Fibroblast of lung (primary cell): ENCODE results near the gene C6orf136. TPM values are rescaled to one million over a fixed set of nuclear protein-coding genes. Genes with fewer than 3 reads are reported as not detected.

ENCODE experiments used
- DNase-seq, 2 donors: peaks; one replicate each; pipeline versions ENCODE4 v3.0.0 to v3.0.0-alpha.2; 2010; ENCODE audit warnings: low read depth in 2 of 2
- H2AFZ ChIP-seq: 2 replicates; pipeline ENCODE4 v1.5.1; 2012; ENCODE audit warnings: low read length, control low read depth, inconsistent platforms
- H3K27ac ChIP-seq: 2 replicates; pipeline ENCODE4 v1.5.1; 2011; ENCODE audit warnings: low read length, control low read depth; ENCODE audit not compliant: insufficient read depth
- H3K27me3 ChIP-seq: 2 replicates; pipeline ENCODE4 v1.5.1; 2011; ENCODE audit warnings: mild to moderate bottlenecking, low read length; ENCODE audit not compliant: control insufficient read depth, insufficient read depth
- H3K36me3 ChIP-seq: 2 replicates; pipeline ENCODE4 v1.5.1; 2011; ENCODE audit warnings: low read length; ENCODE audit not compliant: control insufficient read depth, insufficient read depth
- H3K4me1 ChIP-seq: 2 replicates; pipeline ENCODE4 v1.5.1; 2011; ENCODE audit warnings: low read length; ENCODE audit not compliant: control insufficient read depth, insufficient read depth; ENCODE audit errors: extremely low read depth
- H3K4me2 ChIP-seq: 2 replicates; pipeline ENCODE4 v1.5.1; 2011; ENCODE audit warnings: low read length, control low read depth; ENCODE audit not compliant: insufficient read depth; ENCODE audit errors: extremely low read depth
- H3K4me3 ChIP-seq, 4 experiments: fragments of 200-600 bp in 1 of 4; sonication (generic) in 1 of 4; replicated peaks in 1 of 4; 2 replicates each; pipeline ENCODE4 v1.5.1; 2011 to 2016; ENCODE audit warnings: low read length in 4 of 4, low read depth in 3 of 4, mild to moderate bottlenecking in 3 of 4, control low read depth in 2 of 4, inconsistent platforms in 1 of 4, mixed read lengths in 1 of 4; ENCODE audit not compliant: insufficient read depth in 1 of 4; ENCODE audit errors: control extremely low read depth in 1 of 4
- H3K79me2 ChIP-seq: 2 replicates; pipeline ENCODE4 v1.5.1; 2012; ENCODE audit warnings: mild to moderate bottlenecking, low read length, inconsistent platforms; ENCODE audit not compliant: control insufficient read depth, insufficient read depth
- H3K9ac ChIP-seq: 2 replicates; pipeline ENCODE4 v1.5.1; 2011; ENCODE audit warnings: mild to moderate bottlenecking, low read length, control low read depth; ENCODE audit not compliant: insufficient read depth
- H3K9me3 ChIP-seq: 2 replicates; pipeline ENCODE4 v1.5.1; 2012; ENCODE audit warnings: low read depth, low read length; ENCODE audit not compliant: control insufficient read depth, insufficient read depth
- H4K20me1 ChIP-seq: 2 replicates; pipeline ENCODE4 v1.5.1; 2011; ENCODE audit warnings: low read length; ENCODE audit not compliant: control insufficient read depth, insufficient read depth; ENCODE audit errors: extremely low read depth
- EZH2 ChIP-seq: IDR thresholded peaks from 2 replicates; pipeline ENCODE4 v1.5.1; 2012; ENCODE audit warnings: low read length, control low read depth, mild to moderate bottlenecking; ENCODE audit errors: missing control alignments
- polyA plus RNA-seq, 2 donors: library from polyadenylated mRNA; depleted of rRNA in 1 of 2; stranded (reverse) in 1 of 2; unstranded in 1 of 2; fragments of >200 nt; gene quantifications; 2 replicates each; pipeline ENCODE4 v1.2.1, GENCODE V29; 2011 to 2012; ENCODE audit warnings: missing spikeins in 1 of 2
- total RNA-seq: library from RNA; depleted of rRNA; stranded (reverse); fragments of >200 nt; gene quantifications from 2 replicates; pipeline ENCODE4 v1.2.1, GENCODE V29; 2014
- TF ChIP-seq, protein P1 (sequence below), 2 donors: IDR thresholded peaks in 1 of 2; conservative IDR thresholded peaks in 1 of 2; 1 replicate in 1 of 2; 2 replicates in 1 of 2; pipeline ENCODE4 v1.5.1; 2011 to 2012; ENCODE audit warnings: low read length in 2 of 2, control low read depth in 1 of 2, inconsistent platforms in 1 of 2, low read depth in 1 of 2, mild to moderate bottlenecking in 1 of 2

The C6orf136 gene
- total and polyA plus RNA-seq, 2 donors (not counting 1 experiment from before 2014, with no cell fraction given), result 2.5 to 3.6 TPM

DNA sequence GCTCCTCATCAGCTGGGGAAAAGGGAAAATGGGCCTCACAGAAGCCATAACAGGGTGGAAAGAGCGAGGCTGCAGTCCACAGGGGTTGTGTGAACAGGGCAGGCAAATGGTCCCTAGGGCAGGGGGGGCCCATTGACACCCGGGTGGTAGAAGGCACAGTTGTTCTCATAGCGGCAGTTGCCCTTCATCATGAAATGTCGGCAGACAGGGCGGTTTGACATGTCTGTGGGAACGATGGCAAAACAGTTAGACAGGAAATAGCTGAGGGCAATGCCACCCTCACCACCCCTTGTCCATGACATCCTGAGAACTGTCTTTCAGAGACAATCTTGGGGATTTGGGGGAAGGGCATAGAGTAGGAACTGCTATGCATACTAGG lies 45.5 kb upstream of the C6orf136 start:
- H3K27ac ChIP-seq, result no peak overlapping the region
- no peak for DNase-seq

DNA sequence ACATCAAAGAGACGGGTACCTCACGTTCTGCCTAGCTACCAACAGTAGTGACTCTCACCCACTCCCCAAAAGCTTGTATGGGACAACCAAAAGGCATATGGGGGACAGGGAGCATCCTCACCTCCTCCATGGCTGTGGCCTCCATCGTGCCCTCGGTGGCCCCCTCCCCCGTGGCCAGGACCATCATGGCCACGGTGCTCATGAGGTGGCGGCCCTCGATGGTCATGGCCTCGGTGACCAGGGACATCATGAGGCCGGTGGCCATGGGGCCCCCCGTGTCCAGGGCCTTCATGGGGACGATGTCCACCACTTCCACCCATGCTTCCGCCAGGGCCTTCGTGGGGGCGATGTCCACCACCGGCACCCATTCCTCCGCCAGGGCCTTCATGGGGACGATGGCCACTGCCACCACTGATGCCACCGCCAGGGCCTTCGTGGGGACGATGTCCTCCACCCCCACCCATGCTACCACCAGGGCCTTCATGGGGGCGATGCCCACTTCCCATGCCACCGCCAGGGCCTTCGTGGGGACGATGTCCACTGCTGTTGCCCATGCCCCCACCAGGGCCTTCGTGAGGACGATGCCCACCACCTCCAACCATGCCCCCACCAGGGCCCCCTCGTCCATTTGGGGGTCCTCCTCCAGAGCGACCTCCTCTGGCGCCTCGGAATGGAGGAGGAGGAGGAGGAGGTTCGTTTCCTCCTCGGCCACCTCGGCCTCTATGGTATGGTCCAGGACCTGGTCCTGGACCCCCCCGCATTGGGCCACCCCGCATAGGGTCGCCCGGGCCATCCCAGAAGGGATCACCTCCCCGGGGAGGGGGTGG lies 44.9 kb upstream of the C6orf136 start:
- DNase-seq, result no peak
- Histone ChIP-seq H4K20me1 (no peaks in the 10 kb centered on the region), H3K4me1 (no peaks in the 10 kb centered on the region), H3K4me3 (no peak overlapping the region), H3K27me3 (no peaks in the 10 kb centered on the region), H3K36me3 (peaks cover 45% of the 10 kb centered on the region), H3K79me2 (no peaks in the 10 kb centered on the region), H3K27ac (no peak overlapping the region), H3K4me2 (no peak overlapping the region), H3K9ac (no peak overlapping the region), H2AFZ (no peak overlapping the region), H3K9me3 (no peaks in the 10 kb centered on the region)
- TF ChIP-seq, protein P1, sequence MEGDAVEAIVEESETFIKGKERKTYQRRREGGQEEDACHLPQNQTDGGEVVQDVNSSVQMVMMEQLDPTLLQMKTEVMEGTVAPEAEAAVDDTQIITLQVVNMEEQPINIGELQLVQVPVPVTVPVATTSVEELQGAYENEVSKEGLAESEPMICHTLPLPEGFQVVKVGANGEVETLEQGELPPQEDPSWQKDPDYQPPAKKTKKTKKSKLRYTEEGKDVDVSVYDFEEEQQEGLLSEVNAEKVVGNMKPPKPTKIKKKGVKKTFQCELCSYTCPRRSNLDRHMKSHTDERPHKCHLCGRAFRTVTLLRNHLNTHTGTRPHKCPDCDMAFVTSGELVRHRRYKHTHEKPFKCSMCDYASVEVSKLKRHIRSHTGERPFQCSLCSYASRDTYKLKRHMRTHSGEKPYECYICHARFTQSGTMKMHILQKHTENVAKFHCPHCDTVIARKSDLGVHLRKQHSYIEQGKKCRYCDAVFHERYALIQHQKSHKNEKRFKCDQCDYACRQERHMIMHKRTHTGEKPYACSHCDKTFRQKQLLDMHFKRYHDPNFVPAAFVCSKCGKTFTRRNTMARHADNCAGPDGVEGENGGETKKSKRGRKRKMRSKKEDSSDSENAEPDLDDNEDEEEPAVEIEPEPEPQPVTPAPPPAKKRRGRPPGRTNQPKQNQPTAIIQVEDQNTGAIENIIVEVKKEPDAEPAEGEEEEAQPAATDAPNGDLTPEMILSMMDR (conservative IDR thresholded peaks at IDR 0.05 in 1 of 2, IDR thresholded peaks at IDR 0.05 in 1 of 2; ENCODE audit: low read depth in 1 of 2, low read length in 2 of 2), result no peak
- no peak for TF ChIP-seq EZH2

More for the DNA sequence above, 45.5 kb upstream of the C6orf136 start:
- Histone ChIP-seq H3K27me3 (no peaks in the 10 kb centered on the region), H3K9me3 (no peaks in the 10 kb centered on the region), H3K9ac (no peak overlapping the region), H3K79me2 (no peaks in the 10 kb centered on the region), H3K36me3 (peaks cover 45% of the 10 kb centered on the region), H4K20me1 (no peaks in the 10 kb centered on the region), H3K4me3 (no peak overlapping the region), H3K4me2 (no peak overlapping the region), H3K4me1 (no peaks in the 10 kb centered on the region), H2AFZ (no peak overlapping the region)
- TF ChIP-seq EZH2, result no peak
- TF ChIP-seq, protein P1 (conservative IDR thresholded peaks at IDR 0.05 in 1 of 2, IDR thresholded peaks at IDR 0.05 in 1 of 2; ENCODE audit: low read depth in 1 of 2, low read length in 2 of 2), result no peak

DNA sequence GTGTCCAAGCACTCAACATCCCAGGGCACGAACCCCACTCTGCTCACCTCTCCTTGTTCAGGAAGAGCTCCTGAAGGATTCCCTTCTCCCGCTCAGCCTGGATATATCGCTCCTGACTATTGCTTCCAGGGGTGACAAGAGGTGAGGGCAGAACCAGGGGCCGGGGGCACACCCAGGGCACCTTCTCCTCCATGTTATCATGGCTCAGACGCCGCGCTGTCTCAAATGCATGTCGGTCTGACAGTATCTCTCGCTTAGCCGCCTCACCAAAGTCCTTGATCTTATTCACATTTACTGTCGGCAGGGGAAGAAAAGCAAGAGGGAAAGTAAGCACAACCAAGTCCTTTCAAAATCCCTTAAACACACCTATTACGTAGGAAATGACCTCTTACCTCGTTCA lies 43.0 kb upstream of the C6orf136 start:
- Histone ChIP-seq H3K36me3 (peaks cover 48% of the 10 kb centered on the region), H3K9ac (no peak overlapping the region), H3K4me2 (no peak overlapping the region), H3K4me1 (no peaks in the 10 kb centered on the region), H2AFZ (no peak overlapping the region), H3K27me3 (no peaks in the 10 kb centered on the region), H3K9me3 (no peaks in the 10 kb centered on the region), H3K4me3 (no peak overlapping the region), H4K20me1 (no peaks in the 10 kb centered on the region), H3K27ac (no peak overlapping the region), H3K79me2 (no peaks in the 10 kb centered on the region)
- no peak for DNase-seq
- TF ChIP-seq, protein P1 (conservative IDR thresholded peaks at IDR 0.05 in 1 of 2, IDR thresholded peaks at IDR 0.05 in 1 of 2; ENCODE audit: low read depth in 1 of 2, low read length in 2 of 2), result no peak
- no peak for TF ChIP-seq EZH2
